LNCaP clone FGC (cell line): ENCODE results near the gene GUCY2F.

Experiments used
- DNase-seq: peaks from one replicate; pipeline ENCODE4 v3.0.0-alpha.2; 2011; ENCODE audit warnings: low read depth
- H3K4me3 ChIP-seq: 2 replicates; pipeline ENCODE4 v1.5.1; 2011; ENCODE audit warnings: mild to moderate bottlenecking, low read depth, low read length, control low read depth
- TF ChIP-seq, protein P1 (sequence below): IDR thresholded peaks from 2 replicates; pipeline ENCODE4 v1.5.1; 2012; ENCODE audit warnings: mild to moderate bottlenecking; ENCODE audit not compliant: control insufficient read depth, insufficient read depth; ENCODE audit errors: extremely low read depth

GUCY2F gene

GRCh38 chrX:109360301-109360700 lies 121.6 kb downstream of the GUCY2F start:
- DNase-seq = no peak
- no peak overlapping the region for H3K4me3 ChIP-seq
- TF ChIP-seq, protein P1, sequence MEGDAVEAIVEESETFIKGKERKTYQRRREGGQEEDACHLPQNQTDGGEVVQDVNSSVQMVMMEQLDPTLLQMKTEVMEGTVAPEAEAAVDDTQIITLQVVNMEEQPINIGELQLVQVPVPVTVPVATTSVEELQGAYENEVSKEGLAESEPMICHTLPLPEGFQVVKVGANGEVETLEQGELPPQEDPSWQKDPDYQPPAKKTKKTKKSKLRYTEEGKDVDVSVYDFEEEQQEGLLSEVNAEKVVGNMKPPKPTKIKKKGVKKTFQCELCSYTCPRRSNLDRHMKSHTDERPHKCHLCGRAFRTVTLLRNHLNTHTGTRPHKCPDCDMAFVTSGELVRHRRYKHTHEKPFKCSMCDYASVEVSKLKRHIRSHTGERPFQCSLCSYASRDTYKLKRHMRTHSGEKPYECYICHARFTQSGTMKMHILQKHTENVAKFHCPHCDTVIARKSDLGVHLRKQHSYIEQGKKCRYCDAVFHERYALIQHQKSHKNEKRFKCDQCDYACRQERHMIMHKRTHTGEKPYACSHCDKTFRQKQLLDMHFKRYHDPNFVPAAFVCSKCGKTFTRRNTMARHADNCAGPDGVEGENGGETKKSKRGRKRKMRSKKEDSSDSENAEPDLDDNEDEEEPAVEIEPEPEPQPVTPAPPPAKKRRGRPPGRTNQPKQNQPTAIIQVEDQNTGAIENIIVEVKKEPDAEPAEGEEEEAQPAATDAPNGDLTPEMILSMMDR = no peak

DNA sequence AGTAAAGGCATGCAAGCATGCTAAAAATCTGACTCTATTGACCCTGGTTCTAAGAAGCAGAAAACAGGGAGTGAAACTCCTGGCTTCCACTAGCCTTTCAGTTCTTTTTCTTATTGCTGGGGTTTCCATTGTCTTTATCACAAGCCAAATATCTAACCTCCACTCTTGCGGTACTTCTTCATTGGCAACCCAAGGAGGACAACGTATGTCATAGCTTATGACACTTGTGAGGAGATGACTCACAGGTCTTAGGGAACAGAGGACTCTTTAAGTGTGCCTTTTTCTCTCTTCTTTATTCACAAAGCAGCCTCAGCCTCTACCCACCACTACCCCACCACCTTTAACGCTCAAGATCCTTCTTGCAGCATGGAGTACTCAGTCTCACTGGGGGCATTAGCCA lies 124.2 kb downstream of the GUCY2F start:
- no peak for DNase-seq
- no peak overlapping the region for H3K4me3 ChIP-seq
- TF ChIP-seq, protein P1 = no peak

GRCh38 chrX:109356684-109357083 lies 125.2 kb downstream of the GUCY2F start:
- no peak overlapping the region for H3K4me3 ChIP-seq
- TF ChIP-seq, protein P1 = no peak
- DNase-seq = no peak

- no peak overlapping the region for H3K4me3 ChIP-seq
- TF ChIP-seq, protein P1 = no peak
- DNase-seq = no peak
These were observed 129.8 kb downstream of the GUCY2F start for GRCh38 chrX:109352066-109352588.

DNA sequence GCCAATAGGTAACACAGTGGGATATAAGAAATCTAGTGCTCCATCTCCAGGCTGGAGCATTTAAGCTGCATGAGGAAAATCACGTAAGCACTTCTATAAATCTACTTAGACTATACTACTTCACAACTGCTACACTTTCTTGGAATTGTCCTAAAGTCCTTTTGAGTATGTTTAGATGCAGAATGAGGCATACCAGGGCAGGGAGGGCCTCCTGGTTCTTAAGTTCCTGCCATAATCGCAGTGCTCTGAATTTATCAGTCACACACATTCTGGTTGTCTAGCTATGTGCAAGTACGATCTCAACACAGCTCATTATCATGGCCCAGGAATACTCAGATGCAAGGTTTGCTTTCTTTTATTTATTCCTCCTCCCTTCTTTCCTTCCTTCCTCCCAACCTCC lies 130.3 kb downstream of the GUCY2F start:
- no peak for DNase-seq
- TF ChIP-seq, protein P1 = no peak
- H3K4me3 ChIP-seq = no peak overlapping the region

DNA sequence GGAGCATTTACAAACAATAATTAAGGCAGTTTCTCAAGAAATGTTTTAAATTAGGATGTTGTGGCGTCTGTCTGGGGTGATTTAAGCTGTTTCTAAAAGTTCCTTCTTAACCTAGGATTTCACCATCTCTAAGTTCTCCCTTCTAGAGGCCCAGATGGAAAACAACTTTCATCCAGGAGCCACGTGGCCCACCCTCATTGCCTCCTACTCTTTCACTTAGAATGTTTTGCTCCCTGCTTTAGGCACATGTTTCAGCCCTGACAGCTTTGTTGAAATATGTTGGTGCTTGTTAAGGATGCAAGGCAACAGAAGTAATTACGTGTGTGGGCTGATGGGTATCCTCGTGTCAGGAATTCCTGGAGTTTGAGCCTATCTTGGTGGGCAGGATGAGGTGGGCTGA lies 131.3 kb downstream of the GUCY2F start:
- H3K4me3 ChIP-seq = no peak overlapping the region
- no peak for DNase-seq
- TF ChIP-seq, protein P1 = no peak

- TF ChIP-seq, protein P1 = no peak
- DNase-seq = no peak
These were observed 131.8 kb downstream of the GUCY2F start for GRCh38 chrX:109350051-109350450.

More at GRCh38 chrX:109350051-109350450, 131.8 kb downstream of the GUCY2F start:
- H3K4me3 ChIP-seq = no peak overlapping the region
